OCI-LY3 (cell line): ENCODE results near the gene TRPC4AP.

Experiments used
- H2AFZ ChIP-seq: fragments of 200-600, 300-600 bp; shearing (Covaris generic); 2 replicates; pipeline ENCODE4 v1.6.0; 2014; ENCODE audit warnings: antibody characterized with exemption, low read depth, low read length
- H3K27ac ChIP-seq: fragments of 200-600, 300-600 bp; sonication (generic); 2 replicates; pipeline ENCODE4 v1.5.1; 2014; ENCODE audit warnings: mild to moderate bottlenecking, low read length, moderate library complexity, mixed read lengths
- H3K27me3 ChIP-seq: fragments of 200-600, 300-600 bp; sonication (generic); 2 replicates; pipeline ENCODE4 v1.6.1; 2014; ENCODE audit warnings: low read depth, low read length, mixed read lengths
- H3K36me3 ChIP-seq: fragments of 200-600, 300-600 bp; sonication (generic); replicated peaks from 2 replicates; pipeline ENCODE3; 2014; ENCODE audit warnings: low read depth, low read length, mixed read lengths
- H3K4me1 ChIP-seq: fragments of 300-600, 200-600 bp; sonication (generic); 2 replicates; pipeline ENCODE4 v1.6.1; 2014; ENCODE audit warnings: low read length, mixed read lengths
- H3K4me2 ChIP-seq: fragments of 200-600, 300-600 bp; sonication (generic); 2 replicates; pipeline ENCODE4 v1.6.1; 2014; ENCODE audit warnings: low read length, mixed read lengths
- H3K4me3 ChIP-seq: fragments of 300-600, 200-600 bp; sonication (generic); 2 replicates; pipeline ENCODE4 v1.5.1; 2014; ENCODE audit warnings: antibody characterized with exemption, mild to moderate bottlenecking, low read length, moderate library complexity
- H3K79me2 ChIP-seq: fragments of 300-600, 200-600 bp; shearing (Covaris generic); 2 replicates; pipeline ENCODE4 v1.6.1; 2014; ENCODE audit warnings: mild to moderate bottlenecking, low read length, mixed read lengths
- H3K9ac ChIP-seq: fragments of 300-600, 200-600 bp; shearing (Covaris generic); 2 replicates; pipeline ENCODE4 v1.6.0; 2014; ENCODE audit warnings: mild to moderate bottlenecking, low read length, moderate library complexity
- H3K9me3 ChIP-seq: fragments of 200-600, 300-600 bp; shearing (Covaris generic); 2 replicates; pipeline ENCODE4 v1.6.1; 2014; ENCODE audit warnings: low read length, mixed read lengths; ENCODE audit not compliant: insufficient read depth
- H4K20me1 ChIP-seq: fragments of 200-600, 300-600 bp; sonication (generic); 2 replicates; pipeline ENCODE4 v1.6.1; 2016; ENCODE audit warnings: low read length, mixed read lengths; ENCODE audit not compliant: insufficient read depth
- EZH2phosphoT487 ChIP-seq: fragments of 200-600 bp; shearing (Covaris generic); IDR thresholded peaks from 2 replicates; pipeline ENCODE4 v1.6.1; 2018; ENCODE audit warnings: antibody characterized with exemption, mixed run types, low read depth
- TF ChIP-seq, protein P1 (sequence below): fragments of 200-600, 300-600 bp; sonication (generic); IDR thresholded peaks from 2 replicates; pipeline ENCODE4 v1.5.1; 2014; ENCODE audit warnings: antibody characterized with exemption, low read length, low read depth

TRPC4AP gene

DNA sequence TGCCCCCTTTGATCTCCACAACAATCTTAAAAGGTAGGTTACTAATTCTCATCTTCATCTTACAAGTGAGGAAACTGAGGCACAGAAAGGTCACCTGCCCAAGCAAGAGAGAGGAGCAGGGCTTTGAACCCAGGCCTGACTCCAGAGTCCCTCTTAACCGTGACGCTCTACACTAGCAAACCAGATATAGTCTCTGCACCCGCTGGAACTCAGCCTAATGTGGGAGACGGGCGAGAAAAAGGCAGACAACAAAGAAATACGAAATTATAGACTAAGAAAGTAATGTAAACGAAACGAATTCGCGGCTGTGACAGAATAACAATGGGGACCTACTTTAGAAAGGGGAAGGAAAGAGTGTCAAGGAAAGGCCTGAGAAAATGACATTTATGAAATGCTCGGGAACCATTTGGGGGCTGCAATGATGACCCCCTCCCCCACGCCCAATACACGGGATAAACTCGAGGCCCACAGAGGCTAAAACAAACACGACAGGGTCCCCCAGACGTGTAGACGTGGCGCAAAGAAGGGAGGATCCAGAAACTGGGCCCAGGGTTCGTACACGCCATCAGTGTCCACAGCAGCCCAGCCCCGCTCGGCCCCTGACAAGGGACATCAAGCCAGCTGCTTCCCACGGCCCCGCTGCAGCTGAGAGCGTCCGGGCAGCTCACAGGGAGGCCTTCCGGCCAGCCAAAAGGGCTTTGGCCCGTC is 637 bp downstream of the TRPC4AP start:
- peak overlapping the region; percentile 24; the same call in 1 of the 2 replicates for H2AFZ ChIP-seq
- H3K9me3 ChIP-seq = no peaks in the 10 kb centered on the region
- H4K20me1 ChIP-seq = peaks cover 31% of the 10 kb centered on the region
- H3K4me1 ChIP-seq = peaks cover 16% of the 10 kb centered on the region
- H3K9ac ChIP-seq = peak overlapping the region; percentile 79
- H3K4me3 ChIP-seq = peak overlapping the region; percentile 88
- no peaks in the 10 kb centered on the region for H3K27me3 ChIP-seq
- peaks cover 52% of the 10 kb centered on the region for H3K79me2 ChIP-seq
- H3K27ac ChIP-seq = peak overlapping the region; percentile 37
- TF ChIP-seq, protein P1, sequence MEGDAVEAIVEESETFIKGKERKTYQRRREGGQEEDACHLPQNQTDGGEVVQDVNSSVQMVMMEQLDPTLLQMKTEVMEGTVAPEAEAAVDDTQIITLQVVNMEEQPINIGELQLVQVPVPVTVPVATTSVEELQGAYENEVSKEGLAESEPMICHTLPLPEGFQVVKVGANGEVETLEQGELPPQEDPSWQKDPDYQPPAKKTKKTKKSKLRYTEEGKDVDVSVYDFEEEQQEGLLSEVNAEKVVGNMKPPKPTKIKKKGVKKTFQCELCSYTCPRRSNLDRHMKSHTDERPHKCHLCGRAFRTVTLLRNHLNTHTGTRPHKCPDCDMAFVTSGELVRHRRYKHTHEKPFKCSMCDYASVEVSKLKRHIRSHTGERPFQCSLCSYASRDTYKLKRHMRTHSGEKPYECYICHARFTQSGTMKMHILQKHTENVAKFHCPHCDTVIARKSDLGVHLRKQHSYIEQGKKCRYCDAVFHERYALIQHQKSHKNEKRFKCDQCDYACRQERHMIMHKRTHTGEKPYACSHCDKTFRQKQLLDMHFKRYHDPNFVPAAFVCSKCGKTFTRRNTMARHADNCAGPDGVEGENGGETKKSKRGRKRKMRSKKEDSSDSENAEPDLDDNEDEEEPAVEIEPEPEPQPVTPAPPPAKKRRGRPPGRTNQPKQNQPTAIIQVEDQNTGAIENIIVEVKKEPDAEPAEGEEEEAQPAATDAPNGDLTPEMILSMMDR = no peak
- no peak for TF ChIP-seq EZH2phosphoT487
- peak overlapping the region; percentile 99 for H3K4me2 ChIP-seq
- H3K36me3 ChIP-seq = peaks cover 7% of the 10 kb centered on the region

DNA sequence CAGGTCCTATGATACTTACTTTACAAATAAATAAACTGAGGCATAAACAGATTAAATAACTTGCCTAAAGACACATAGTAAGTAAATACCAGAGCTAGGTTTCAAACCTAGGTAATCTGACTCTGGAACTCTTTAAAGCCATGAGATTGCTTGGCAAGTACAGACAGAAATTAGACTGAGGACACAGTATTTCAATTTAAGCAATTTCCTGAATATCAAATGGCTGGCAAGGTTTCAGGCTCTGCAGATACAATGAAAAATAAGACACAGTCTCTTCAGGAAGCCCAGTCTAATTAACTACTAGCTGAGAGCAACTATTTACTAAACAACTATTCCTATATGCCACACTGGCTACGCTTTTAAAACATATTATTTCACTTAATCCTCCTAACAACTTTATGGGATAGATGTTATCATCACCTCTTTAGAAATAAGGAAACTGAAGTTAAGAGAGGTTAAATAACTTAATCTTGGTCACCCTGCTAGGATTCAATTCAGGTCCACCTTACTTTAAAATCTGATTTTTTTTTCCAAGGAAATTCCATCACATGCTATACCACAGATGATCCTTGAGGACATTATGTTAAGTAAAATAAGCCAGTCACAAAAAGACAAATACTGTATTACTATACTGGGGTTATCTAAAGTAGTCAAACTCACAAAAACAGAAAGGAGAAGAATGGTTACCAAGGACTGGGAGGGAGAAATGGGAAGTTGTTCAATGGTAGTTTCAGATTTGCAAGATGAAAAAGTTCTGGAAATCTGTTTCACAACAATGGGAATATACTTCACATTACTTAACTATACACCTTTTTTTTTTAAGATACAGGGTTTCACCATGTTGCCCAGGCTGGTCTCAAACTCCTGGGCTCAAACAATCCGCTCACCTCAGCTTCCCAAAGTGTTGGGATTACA is 4.1 kb downstream of the TRPC4AP start:
- H4K20me1 ChIP-seq = peaks cover 38% of the 10 kb centered on the region
- no peak overlapping the region for H2AFZ ChIP-seq
- no peaks in the 10 kb centered on the region for H3K9me3 ChIP-seq
- peaks cover 81% of the 10 kb centered on the region for H3K79me2 ChIP-seq
- no peak for TF ChIP-seq EZH2phosphoT487
- TF ChIP-seq, protein P1 = no peak
- no peak overlapping the region for H3K4me2 ChIP-seq
- H3K4me3 ChIP-seq = no peak overlapping the region
- no peak overlapping the region for H3K9ac ChIP-seq
- H3K4me1 ChIP-seq = peaks cover 16% of the 10 kb centered on the region
- peaks cover 13% of the 10 kb centered on the region for H3K36me3 ChIP-seq
- no peaks in the 10 kb centered on the region for H3K27me3 ChIP-seq
- H3K27ac ChIP-seq = no peak overlapping the region

DNA sequence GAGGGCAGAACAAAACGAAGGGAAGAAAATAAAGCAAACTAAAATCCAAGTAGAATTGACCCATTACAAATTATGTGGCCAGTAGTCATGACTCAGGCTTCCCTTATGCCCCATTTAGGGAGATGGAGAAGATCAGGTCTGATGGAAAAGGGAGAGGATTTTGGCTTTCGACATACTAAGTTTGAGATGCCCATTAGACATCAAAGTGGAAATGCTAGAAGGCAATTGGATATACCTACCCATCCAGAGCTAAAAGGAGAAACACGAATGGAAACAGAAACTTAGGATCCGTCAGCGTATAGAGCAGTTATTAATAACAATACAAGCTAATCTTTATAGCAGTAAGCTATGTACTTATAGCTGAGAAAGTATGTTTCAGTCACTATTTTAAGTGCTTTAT is 4.8 kb downstream of the TRPC4AP start:
- Histone ChIP-seq H3K4me1 (peaks cover 9% of the 10 kb centered on the region), H3K9ac (no peak overlapping the region), H3K9me3 (no peaks in the 10 kb centered on the region), H4K20me1 (peaks cover 39% of the 10 kb centered on the region), H3K27ac (no peak overlapping the region), H2AFZ (no peak overlapping the region), H3K36me3 (peaks cover 13% of the 10 kb centered on the region), H3K4me3 (no peak overlapping the region), H3K4me2 (no peak overlapping the region), H3K79me2 (peaks cover 87% of the 10 kb centered on the region), H3K27me3 (no peaks in the 10 kb centered on the region)
- TF ChIP-seq, protein P1 = no peak
- TF ChIP-seq EZH2phosphoT487 = no peak

DNA sequence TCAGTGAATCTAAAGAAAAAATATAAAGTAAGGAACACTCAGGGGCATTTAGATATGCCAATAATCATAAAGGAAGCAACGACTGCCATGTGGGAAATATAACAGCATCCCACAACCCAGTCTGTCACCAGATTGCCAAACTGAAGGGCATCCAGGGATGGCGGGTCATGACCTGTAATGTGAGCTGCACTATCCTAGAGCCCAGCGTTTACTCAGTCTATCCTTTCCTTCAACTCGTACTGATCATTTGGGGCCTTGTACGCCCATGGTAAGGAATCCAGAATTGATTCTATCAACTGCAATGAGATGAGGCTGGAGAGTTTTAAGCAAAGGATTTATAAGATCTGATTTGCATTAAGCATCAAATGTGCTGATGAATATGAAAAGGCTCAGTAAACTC is 5.3 kb downstream of the TRPC4AP start:
- H4K20me1 ChIP-seq = peaks cover 42% of the 10 kb centered on the region
- peaks cover 89% of the 10 kb centered on the region for H3K79me2 ChIP-seq
- H3K9me3 ChIP-seq = no peaks in the 10 kb centered on the region
- no peak overlapping the region for H3K9ac ChIP-seq
- no peak overlapping the region for H3K4me3 ChIP-seq
- no peaks in the 10 kb centered on the region for H3K27me3 ChIP-seq
- no peak for TF ChIP-seq EZH2phosphoT487
- TF ChIP-seq, protein P1 = no peak
- H3K4me2 ChIP-seq = no peak overlapping the region
- H3K27ac ChIP-seq = no peak overlapping the region
- peaks cover 9% of the 10 kb centered on the region for H3K4me1 ChIP-seq
- H3K36me3 ChIP-seq = peaks cover 13% of the 10 kb centered on the region
- no peak overlapping the region for H2AFZ ChIP-seq
